Caki2 (cell line): Measurements from ENCODE around the gene ABLIM2. TPM values are rescaled to one million over a fixed set of nuclear protein-coding genes. Genes with fewer than 3 reads are reported as not detected.

Source experiments
- DNase-seq: peaks from one replicate; pipeline ENCODE4 v3.0.0-alpha.2; 2015; ENCODE audit warnings: low read depth
- in situ Hi-C: cut with HindIII; loops from 2 replicates; pipeline ENCODE4 v1.10.0; 2016; ENCODE audit warnings: low sequenced_read_pairs, low pct_unique_long_range_greater_than_20kb, mixed read lengths
- total RNA-seq: library from RNA; depleted of rRNA; stranded (reverse); fragments of >200 nt; shearing (Covaris generic); gene quantifications from 2 replicates; pipeline ENCODE4 v1.2.3, GENCODE V29; 2014; ENCODE audit warnings: low replicate concordance

ABLIM2 gene
- total RNA-seq, 1 experiment from 2014 or later: 2.1 TPM

DNA sequence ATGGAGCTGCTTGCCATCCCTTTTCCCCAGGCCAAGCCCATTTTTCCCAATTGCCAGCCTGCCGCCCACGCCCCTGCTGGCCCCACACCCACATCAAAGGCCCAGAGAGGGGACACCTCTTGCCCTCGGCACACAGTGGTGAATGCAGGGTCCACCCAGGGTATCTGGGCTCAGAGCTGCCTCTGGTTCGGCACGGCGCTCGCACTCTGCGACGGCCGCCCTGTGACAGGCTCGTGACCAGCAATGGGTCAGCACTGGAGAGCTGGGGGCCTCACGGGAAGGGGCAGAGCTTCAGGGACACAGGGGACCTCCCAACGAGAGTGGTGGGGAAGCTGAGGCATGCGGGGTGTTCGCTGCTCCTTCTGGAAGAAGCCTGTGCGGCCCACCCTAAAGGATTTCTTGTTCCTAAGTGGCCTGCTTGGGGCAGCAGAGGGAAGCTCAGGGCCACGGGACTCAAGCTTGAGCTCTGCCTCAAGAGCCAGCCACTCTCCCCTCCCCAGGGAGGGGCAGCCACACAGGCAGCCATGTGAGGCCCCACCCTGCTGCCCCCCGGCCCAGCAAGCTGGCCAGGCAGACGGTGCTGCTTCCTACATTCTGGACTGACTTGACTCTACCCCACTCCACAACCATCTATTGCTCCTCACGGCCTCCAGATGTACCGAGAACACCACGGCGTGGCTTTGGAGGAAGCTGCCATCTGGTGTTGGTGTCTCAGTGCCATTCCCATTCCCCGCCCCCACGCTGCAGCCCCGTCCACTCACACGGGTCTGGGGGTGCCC is 73.7 kb downstream of the ABLIM2 start:
- DNase-seq: no peak
- in situ Hi-C loops: no loop called here

GRCh38 chr4:8084031-8084660 is 74.5 kb downstream of the ABLIM2 start:
- in situ Hi-C loops: no loop called here

GRCh38 chr4:8083086-8083825 is 75.4 kb downstream of the ABLIM2 start:
- no peak for DNase-seq
- in situ Hi-C loops: no loop called here

More at GRCh38 chr4:8084031-8084660, 74.5 kb downstream of the ABLIM2 start:
- DNase-seq: no peak

DNA sequence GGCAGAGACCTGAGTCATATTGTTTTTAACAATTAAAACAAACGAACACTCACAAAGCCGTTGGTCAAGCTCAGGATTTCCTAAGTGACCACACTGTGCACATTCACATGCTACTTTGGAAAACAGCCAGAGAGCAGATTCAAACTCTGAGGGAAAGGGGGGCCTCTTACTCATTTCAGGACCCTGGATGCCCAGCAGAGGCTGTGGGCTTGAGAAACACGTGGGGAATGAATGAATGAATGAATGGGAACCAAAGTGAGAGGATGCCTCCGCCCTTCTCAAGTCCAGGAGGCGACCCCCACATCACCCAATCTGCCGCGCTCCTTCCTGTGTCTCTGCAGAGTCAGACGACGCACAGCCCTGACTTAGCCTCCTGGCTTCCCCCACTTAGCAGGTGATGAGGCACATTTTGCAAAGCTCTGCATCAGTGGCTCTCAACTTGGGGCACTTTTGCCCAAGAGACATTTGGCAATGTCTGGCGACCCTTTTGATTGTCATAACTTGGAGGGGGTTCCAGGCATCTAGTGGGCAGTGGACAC is 76.0 kb downstream of the ABLIM2 start:
- no peak for DNase-seq
- in situ Hi-C loops: no loop called here

GRCh38 chr4:8081621-8082516 is 76.7 kb downstream of the ABLIM2 start:
- in situ Hi-C loops: no loop called here
- DNase-seq: no peak

- DNase-seq: no peak
- in situ Hi-C loops: no loop called here
These were observed 77.4 kb downstream of the ABLIM2 start for GRCh38 chr4:8081171-8081570.

GRCh38 chr4:8080754-8081065 is 77.9 kb downstream of the ABLIM2 start:
- DNase-seq: no peak
- in situ Hi-C loops: no loop called here

DNA sequence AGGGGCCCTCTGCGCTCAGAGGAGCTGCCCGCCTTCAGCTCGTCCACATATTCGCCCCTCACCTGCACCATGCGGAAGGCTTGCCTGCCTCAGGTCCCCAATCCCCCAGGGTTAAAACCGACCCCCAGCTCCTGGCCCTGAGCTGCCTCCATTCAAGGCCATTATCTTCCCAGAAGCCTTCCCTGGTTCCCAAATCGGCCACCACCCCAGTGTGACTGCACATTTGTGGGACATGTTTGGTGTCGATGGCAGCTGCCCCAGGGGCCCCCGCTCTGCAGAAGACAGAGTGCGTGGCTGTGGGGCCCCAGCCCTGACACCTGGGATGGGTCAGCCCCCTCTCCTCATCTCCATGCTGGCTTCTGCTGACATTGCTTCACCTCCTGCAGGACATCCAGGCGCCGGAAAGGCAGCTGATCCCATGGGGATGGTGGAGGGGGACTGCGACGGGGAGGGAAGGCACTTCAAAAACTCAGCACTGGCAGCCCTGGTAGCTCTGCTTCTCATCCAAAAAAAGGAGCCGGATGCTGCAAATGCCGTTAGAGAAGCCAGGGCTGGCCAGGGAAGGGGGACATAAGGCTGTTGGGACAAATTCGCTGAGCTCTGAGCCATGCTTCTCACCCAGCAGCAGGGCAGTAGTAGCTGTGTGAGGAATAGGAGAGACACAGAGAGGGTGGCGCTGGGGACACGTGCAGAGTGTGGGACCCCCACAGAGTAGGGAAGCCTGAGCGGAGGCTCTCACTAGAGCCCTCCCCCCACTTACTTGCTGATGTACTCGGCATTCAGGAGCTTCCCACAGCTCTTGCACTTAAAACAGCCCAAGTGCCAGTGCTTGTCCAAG is 78.5 kb downstream of the ABLIM2 start:
- DNase-seq: no peak
- in situ Hi-C loops: no loop called here

DNA sequence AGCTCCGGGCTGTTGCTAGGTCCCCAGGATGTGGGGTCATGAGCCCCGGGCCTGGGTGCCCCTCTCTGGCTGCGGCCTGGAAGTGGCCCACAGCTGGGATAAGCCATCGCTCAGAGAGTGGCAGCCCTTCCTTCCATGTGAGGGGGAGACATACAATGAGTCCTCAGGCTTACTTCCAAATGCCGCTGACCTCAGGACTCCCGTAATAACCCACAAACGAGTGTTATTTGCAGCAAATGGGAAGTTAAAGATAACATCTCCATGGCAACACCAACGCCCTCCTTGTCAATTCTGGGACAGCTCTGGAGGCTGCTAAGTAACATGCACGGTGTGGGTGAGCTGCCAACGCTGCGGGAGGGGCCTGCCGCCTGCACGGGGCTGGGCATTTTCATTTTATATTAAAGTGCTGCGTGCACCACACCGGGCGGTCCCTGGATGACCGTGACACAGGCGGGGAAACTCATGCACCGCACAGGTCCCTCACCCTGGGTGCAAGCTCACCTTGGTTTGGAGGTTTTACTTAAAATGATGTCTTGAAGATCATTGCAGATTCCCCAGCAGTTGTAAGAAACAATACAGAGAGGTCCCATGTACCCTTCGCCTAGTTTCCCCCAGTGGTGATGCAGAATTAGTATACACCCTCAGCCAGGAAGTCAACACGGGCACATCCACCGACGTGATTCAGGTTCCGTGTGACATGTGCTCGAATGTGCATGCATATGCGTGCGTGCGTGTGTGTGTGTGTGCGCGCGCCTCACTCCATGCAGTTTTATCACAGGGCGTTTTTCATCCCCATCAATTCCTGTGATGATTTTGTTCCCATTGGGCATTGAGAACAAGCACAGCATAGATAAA is 79.4 kb downstream of the ABLIM2 start:
- no peak for DNase-seq
- in situ Hi-C loops: no loop called here

- in situ Hi-C loops: no loop called here
- no peak for DNase-seq
These were observed 80.0 kb downstream of the ABLIM2 start for GRCh38 chr4:8078610-8079015.

- in situ Hi-C loops: no loop called here
- no peak for DNase-seq
These were observed 80.5 kb downstream of the ABLIM2 start for GRCh38 chr4:8078109-8078494.

DNA sequence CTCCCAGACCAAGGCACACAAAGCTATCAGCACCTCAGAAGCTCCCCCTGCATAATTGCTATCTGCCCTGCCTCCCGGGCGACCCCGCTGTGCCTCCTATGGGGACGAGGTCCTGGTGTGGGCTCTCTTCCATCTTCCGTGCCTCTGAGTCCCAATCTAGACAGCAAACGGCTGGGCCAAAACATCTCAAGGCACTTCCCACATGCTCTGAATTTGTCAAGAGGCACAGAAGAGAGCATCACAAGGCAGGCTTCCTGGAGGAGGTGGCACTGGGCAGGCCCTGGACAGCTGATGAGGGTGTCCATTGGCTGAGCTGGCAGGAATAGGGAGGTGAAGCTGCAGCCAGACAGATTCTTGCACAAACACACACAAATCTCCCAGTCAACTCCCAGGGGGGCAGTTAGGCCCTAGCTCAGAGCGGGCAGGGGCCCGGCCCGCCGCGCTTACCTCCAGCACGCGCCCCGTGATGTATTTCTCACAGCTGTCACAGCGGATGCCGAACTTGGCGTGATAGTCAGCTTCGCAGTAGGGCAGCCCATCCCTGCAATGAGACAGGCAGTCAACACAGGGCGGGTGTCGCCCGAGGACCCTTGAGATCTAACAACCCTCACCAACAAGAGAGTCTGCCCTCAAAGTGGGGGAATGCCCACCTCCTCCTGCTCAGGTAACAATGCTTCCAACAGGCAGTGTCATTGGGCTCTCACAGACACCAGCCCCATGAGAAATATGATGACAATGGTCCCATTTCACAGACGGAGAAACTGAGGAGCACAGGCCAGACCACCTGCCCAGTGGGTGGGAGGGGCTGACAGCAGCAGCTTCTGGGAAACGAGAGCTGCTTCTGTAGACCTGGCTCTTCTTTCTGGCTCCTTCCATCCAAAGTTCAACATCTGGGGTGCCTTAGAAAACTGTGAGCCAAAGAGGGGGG is 81.2 kb downstream of the ABLIM2 start:
- in situ Hi-C loops: no loop called here
- DNase-seq: no peak

GRCh38 chr4:8076023-8076422 is 82.6 kb downstream of the ABLIM2 start:
- no peak for DNase-seq
- in situ Hi-C loops: no loop called here

GRCh38 chr4:8073206-8073863 is 85.3 kb downstream of the ABLIM2 start:
- in situ Hi-C loops: no loop called here
- no peak for DNase-seq

GRCh38 chr4:8072235-8072968 is 86.2 kb downstream of the ABLIM2 start:
- in situ Hi-C loops: no loop called here

More at GRCh38 chr4:8072235-8072968, 86.2 kb downstream of the ABLIM2 start:
- DNase-seq: no peak
